ENCODE measurements around the gene C8B.

C8B gene

GRCh38 chr1:56920591-56921001 lies 45.2 kb downstream of the C8B start:
- Histone ChIP-seq H3K9me3 (ENCODE audit: control insufficient read depth, insufficient read depth, low read length) (no peaks in the 10 kb centered on the region), H4K20me1 (ENCODE audit: control insufficient read depth, insufficient read depth, low read depth, low read length) (no peaks in the 10 kb centered on the region), H3K4me1 (ENCODE audit: control insufficient read depth, low read length) (no peaks in the 10 kb centered on the region), H3K4me2 (ENCODE audit: low read length) (no peak overlapping the region), H3K27me3 (ENCODE audit: control insufficient read depth, low read length) (no peaks in the 10 kb centered on the region), H3K79me2 (ENCODE audit: control insufficient read depth, low read length) (no peaks in the 10 kb centered on the region), H3K27ac (ENCODE audit: low read depth, low read length) (no peak overlapping the region), H3F3A (ENCODE audit: control insufficient read depth, insufficient read depth) (no peaks in the 10 kb centered on the region), H3K36me3 (ENCODE audit: control insufficient read depth, low read length) (no peaks in the 10 kb centered on the region), H3K4me3 (ENCODE audit: low read length) (no peak overlapping the region), H3K9me2 (replicated peaks; ENCODE audit: control insufficient read depth, low read length) (no peaks in the 10 kb centered on the region)
- no peak for TF ChIP-seq EZH2phosphoT487 (IDR thresholded peaks at IDR 0.05; ENCODE audit: borderline replicate concordance, low read length)
- TF ChIP-seq, protein P1, sequence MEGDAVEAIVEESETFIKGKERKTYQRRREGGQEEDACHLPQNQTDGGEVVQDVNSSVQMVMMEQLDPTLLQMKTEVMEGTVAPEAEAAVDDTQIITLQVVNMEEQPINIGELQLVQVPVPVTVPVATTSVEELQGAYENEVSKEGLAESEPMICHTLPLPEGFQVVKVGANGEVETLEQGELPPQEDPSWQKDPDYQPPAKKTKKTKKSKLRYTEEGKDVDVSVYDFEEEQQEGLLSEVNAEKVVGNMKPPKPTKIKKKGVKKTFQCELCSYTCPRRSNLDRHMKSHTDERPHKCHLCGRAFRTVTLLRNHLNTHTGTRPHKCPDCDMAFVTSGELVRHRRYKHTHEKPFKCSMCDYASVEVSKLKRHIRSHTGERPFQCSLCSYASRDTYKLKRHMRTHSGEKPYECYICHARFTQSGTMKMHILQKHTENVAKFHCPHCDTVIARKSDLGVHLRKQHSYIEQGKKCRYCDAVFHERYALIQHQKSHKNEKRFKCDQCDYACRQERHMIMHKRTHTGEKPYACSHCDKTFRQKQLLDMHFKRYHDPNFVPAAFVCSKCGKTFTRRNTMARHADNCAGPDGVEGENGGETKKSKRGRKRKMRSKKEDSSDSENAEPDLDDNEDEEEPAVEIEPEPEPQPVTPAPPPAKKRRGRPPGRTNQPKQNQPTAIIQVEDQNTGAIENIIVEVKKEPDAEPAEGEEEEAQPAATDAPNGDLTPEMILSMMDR (IDR thresholded peaks at IDR 0.05; ENCODE audit: low read depth, low read length, poor library complexity, severe bottlenecking) = no peak

DNA sequence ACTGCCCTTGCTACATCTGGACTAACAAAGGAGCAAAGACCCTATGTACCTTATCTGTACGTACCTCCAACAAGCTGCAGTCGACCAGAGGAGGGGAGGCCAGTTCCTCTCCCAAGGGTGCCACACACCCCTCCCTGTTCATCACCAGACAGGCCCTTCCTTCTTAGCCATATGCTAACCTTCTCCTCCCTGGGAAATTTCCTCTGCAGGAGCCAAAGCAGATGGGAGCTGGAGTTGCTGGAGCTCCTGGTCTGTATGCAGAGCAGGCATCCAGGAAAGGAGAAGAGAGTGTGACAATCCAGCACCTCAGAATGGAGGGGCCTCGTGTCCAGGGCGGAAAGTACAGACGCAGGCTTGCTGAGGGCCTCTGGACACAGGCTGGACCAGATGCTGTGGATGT lies 48.5 kb downstream of the C8B start:
- Histone ChIP-seq H3K9me3 (ENCODE audit: control insufficient read depth, insufficient read depth, low read length) (no peaks in the 10 kb centered on the region), H3K4me2 (ENCODE audit: low read length) (no peak overlapping the region), H3K27me3 (ENCODE audit: control insufficient read depth, low read length) (no peaks in the 10 kb centered on the region), H3K4me1 (ENCODE audit: control insufficient read depth, low read length) (no peaks in the 10 kb centered on the region), H3K27ac (ENCODE audit: low read depth, low read length) (no peak overlapping the region), H3K9me2 (replicated peaks; ENCODE audit: control insufficient read depth, low read length) (no peaks in the 10 kb centered on the region), H4K20me1 (ENCODE audit: control insufficient read depth, insufficient read depth, low read depth, low read length) (no peaks in the 10 kb centered on the region), H3K4me3 (ENCODE audit: low read length) (no peak overlapping the region), H3K36me3 (ENCODE audit: control insufficient read depth, low read length) (no peaks in the 10 kb centered on the region), H3F3A (ENCODE audit: control insufficient read depth, insufficient read depth) (no peaks in the 10 kb centered on the region), H3K79me2 (ENCODE audit: control insufficient read depth, low read length) (no peaks in the 10 kb centered on the region)
- TF ChIP-seq, protein P1 (IDR thresholded peaks at IDR 0.05; ENCODE audit: low read depth, low read length, poor library complexity, severe bottlenecking) = no peak
- no peak for TF ChIP-seq EZH2phosphoT487 (IDR thresholded peaks at IDR 0.05; ENCODE audit: borderline replicate concordance, low read length)

DNA sequence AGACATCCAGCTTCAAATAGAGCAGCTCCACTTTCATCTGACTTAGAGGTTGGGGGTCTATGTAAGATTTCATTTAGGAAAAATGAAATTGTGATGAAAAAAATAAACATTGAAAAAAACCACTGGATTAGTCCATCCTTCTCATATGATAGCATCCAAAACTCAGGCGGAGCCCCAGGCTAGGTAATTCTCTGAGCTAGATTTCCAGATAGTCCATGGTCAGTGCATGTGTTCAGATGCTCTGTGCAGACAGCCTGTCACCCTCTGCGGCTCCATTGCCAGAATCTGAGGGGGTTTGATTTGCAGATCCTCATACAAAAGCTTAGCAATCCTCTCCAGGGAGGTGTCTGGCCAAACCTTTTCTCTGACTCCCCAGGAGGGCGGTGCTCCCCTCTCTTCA lies 49.2 kb downstream of the C8B start:
- Histone ChIP-seq H3K4me3 (ENCODE audit: low read length) (no peak overlapping the region), H3K4me1 (ENCODE audit: control insufficient read depth, low read length) (no peaks in the 10 kb centered on the region), H4K20me1 (ENCODE audit: control insufficient read depth, insufficient read depth, low read depth, low read length) (no peaks in the 10 kb centered on the region), H3F3A (ENCODE audit: control insufficient read depth, insufficient read depth) (no peaks in the 10 kb centered on the region), H3K4me2 (ENCODE audit: low read length) (no peak overlapping the region), H3K9me3 (ENCODE audit: control insufficient read depth, insufficient read depth, low read length) (no peaks in the 10 kb centered on the region), H3K79me2 (ENCODE audit: control insufficient read depth, low read length) (no peaks in the 10 kb centered on the region), H3K27me3 (ENCODE audit: control insufficient read depth, low read length) (no peaks in the 10 kb centered on the region), H3K27ac (ENCODE audit: low read depth, low read length) (no peak overlapping the region), H3K9me2 (replicated peaks; ENCODE audit: control insufficient read depth, low read length) (no peaks in the 10 kb centered on the region), H3K36me3 (ENCODE audit: control insufficient read depth, low read length) (no peaks in the 10 kb centered on the region)
- no peak for TF ChIP-seq EZH2phosphoT487 (IDR thresholded peaks at IDR 0.05; ENCODE audit: borderline replicate concordance, low read length)
- TF ChIP-seq, protein P1 (IDR thresholded peaks at IDR 0.05; ENCODE audit: low read depth, low read length, poor library complexity, severe bottlenecking) = no peak

GRCh38 chr1:56915960-56916359 lies 49.9 kb downstream of the C8B start:
- Histone ChIP-seq H3K4me2 (ENCODE audit: low read length) (no peak overlapping the region), H3K9me2 (replicated peaks; ENCODE audit: control insufficient read depth, low read length) (no peaks in the 10 kb centered on the region), H3K27ac (ENCODE audit: low read depth, low read length) (no peak overlapping the region), H4K20me1 (ENCODE audit: control insufficient read depth, insufficient read depth, low read depth, low read length) (no peaks in the 10 kb centered on the region), H3K79me2 (ENCODE audit: control insufficient read depth, low read length) (no peaks in the 10 kb centered on the region), H3K9me3 (ENCODE audit: control insufficient read depth, insufficient read depth, low read length) (no peaks in the 10 kb centered on the region), H3K27me3 (ENCODE audit: control insufficient read depth, low read length) (no peaks in the 10 kb centered on the region), H3K36me3 (ENCODE audit: control insufficient read depth, low read length) (no peaks in the 10 kb centered on the region), H3K4me1 (ENCODE audit: control insufficient read depth, low read length) (no peaks in the 10 kb centered on the region), H3K4me3 (ENCODE audit: low read length) (no peak overlapping the region), H3F3A (ENCODE audit: control insufficient read depth, insufficient read depth) (no peaks in the 10 kb centered on the region)
- TF ChIP-seq, protein P1 (IDR thresholded peaks at IDR 0.05; ENCODE audit: low read depth, low read length, poor library complexity, severe bottlenecking) = no peak
- no peak for TF ChIP-seq EZH2phosphoT487 (IDR thresholded peaks at IDR 0.05; ENCODE audit: borderline replicate concordance, low read length)

Data from DOHH2 (cell line).